ENCODE data around the gene AK9. TPM values are rescaled to one million over a fixed set of nuclear protein-coding genes. Genes with fewer than 3 reads are reported as not detected.

Gene AK9
- total RNA-seq, 1 experiment from 2014 or later = 10.1 TPM

DNA sequence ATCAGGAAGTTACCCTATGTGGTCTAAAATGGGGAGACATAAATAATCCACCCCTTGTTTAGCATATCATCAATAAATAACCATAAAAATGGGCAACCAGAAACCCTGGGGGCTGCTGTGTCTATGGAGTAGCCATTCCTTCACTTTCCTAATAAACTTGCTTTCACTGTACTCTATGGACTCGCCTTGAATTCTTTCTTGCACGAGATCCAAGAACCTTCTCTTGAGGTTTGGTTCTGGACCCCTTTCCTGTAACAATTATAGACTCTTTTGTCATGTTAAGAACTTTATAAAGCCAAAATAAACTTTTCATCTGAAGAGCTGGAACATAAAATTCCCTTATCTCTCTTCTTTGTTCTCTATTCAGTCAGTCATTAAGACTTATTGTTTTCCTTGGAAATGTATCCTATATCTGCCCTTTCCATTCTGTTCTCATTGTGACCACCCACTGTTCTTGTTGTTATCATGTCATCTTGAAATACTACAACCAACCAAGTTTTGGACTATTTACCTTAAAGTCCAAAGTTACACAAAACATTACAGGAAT is 178.7 kb downstream of the AK9 start:
- no peak for DNase-seq (ENCODE audit: low read depth)

GRCh38 chr6:109511832-109512231 is 179.2 kb downstream of the AK9 start:
- DNase-seq (ENCODE audit: low read depth) = no peak

DNA sequence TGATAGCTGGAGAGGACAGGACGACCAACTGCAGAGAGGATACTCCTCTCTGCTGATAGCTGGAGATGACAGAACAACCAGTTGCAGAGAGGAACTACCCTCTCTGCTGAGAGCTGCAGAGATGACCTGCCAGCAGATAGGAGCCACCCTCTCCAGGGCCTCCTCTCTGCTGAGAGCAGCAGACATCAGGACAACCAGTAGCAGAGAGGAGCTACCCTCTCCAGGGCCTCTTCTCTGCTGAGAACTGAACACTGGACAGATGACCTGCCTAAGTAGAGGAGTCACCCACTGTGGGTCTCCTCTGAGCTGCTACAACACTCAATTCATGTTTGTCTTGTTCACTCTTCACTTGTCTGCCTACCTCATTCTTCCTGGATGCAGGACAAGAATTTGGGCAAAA is 180.6 kb downstream of the AK9 start:
- DNase-seq (ENCODE audit: low read depth) = no peak

DNA sequence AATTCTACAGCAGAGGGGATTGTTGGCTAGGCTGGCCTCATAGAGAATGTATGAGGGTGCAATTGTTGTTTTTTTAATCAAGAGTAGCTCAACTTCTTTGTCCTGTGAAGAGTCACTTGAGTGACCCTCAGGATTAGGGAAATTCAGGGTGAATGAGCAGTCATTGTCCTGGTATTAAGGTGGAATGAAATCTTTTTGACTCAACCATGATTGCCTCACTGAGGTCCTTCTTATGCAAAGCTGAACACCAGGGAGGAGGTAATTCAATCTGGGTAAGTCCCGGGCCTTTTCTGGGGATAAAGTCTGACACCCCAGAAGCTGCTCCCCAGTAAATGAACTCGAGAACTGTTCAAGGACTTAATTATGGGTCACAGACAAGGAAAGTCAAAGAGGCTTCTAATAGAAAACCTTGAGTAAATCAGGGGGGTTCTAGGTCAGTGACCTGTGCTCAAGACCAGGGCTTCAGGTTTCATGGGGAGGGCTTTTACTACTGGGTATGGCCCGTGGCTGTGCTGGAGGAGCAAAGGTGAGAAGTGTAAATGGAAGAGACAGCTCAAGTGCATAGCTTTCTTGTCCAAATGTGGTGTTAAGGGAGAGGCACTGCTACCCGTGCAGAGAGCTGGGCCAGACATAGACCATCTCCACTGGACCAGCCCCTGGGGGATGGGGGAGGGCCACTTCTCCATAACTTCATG is 182.7 kb downstream of the AK9 start:
- no peak for DNase-seq (ENCODE audit: low read depth)

DNA sequence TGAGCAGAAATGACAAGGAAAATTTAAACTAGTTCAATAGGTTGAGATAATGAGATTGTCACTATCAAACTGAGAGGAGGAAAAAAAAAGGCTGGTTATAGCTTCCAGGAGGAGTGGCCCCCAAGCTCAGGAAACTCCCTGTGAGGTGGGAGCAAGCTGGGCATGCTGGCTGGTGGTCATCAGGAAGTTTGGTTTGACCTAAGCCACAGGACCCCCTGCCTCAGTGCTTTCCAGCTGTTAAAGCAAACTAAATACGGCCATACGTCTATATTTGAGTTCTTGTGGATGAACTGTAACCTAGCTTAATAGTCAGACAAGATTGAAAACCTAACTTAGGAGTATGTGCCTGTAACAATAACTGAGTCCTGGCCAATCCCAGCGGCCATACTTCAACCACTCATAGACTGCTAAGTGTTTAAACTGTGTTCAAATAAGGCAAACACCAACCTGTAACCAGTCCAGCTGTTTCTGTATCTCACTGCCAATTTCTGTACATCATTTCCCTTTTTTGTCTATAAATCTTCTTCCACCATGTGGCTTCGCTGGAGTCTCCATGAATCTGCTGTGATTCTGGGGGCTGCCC is 183.4 kb downstream of the AK9 start:
- no peak for DNase-seq (ENCODE audit: low read depth)

GRCh38 chr6:109506841-109507240 is 184.2 kb downstream of the AK9 start:
- no peak for DNase-seq (ENCODE audit: low read depth)

DNA sequence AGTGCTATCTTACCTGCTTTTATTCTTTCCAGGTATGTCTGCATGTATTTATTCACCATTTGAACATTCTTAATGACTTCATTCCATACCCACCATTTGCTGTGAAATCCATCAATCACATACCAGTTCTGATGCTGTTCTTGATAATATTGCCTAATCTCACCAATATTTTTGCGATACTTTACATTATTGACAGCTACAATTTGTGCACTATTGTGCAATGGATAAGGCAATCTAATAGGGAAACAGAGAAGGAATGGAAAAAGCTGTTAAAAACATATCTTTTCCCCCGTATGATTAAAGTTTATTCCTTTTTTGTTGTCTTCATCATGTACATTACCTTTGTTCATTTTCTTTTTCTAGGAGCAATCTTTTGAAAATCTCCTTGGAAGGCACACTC is 184.7 kb downstream of the AK9 start:
- no peak for DNase-seq (ENCODE audit: low read depth)

DNA sequence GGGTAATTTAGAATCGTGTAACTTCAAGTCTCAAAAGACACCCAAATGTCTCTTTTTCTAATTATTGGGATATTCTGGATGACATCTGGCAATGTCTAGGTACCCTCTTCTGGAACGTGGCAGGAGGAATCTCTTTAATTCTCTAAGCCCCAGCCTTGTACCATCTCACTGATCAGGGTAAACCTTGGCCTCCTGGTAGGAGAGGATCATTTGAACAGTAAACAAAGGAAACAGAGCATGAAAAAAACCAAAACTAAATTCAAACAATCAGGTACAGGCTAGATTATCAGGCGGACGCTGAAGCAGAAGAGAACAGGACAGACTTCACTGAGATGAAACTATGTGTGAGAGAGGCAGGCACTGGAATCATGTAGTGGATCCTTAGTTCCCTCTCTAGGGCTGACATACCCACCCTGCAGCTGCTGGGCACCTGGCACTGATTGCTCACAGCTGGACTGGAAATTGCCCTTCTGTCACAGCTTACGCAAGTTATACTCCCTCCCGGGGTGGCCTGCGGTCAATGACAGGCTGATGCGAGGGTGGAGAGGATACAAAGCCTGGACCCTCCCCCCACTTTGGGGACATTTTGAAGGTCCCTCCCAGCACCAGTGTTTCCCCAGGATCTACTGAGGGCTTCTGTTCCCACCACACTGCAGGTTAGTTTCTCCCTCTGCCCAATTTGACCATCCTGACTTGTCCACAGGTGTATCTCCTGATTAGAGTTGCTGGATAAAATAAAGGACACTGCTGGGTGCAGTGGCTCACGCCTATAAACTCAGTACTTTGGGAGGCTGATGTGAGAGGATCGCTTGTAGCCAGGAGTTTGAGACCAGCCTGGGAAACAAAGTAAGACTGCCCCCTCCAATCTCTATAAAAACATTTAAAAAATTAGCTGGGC is 187.4 kb downstream of the AK9 start:
- DNase-seq (ENCODE audit: low read depth) = no peak

GRCh38 chr6:109498936-109499335 is 192.1 kb downstream of the AK9 start:
- DNase-seq (ENCODE audit: low read depth) = no peak

GRCh38 chr6:109498052-109498451 is 192.9 kb downstream of the AK9 start:
- no peak for DNase-seq (ENCODE audit: low read depth)

- no peak for DNase-seq (ENCODE audit: low read depth)
Measured at GRCh38 chr6:109496036-109496772, 194.8 kb downstream of the AK9 start.

GRCh38 chr6:109493865-109494264 is 197.1 kb downstream of the AK9 start:
- DNase-seq (ENCODE audit: low read depth) = no peak

DNA sequence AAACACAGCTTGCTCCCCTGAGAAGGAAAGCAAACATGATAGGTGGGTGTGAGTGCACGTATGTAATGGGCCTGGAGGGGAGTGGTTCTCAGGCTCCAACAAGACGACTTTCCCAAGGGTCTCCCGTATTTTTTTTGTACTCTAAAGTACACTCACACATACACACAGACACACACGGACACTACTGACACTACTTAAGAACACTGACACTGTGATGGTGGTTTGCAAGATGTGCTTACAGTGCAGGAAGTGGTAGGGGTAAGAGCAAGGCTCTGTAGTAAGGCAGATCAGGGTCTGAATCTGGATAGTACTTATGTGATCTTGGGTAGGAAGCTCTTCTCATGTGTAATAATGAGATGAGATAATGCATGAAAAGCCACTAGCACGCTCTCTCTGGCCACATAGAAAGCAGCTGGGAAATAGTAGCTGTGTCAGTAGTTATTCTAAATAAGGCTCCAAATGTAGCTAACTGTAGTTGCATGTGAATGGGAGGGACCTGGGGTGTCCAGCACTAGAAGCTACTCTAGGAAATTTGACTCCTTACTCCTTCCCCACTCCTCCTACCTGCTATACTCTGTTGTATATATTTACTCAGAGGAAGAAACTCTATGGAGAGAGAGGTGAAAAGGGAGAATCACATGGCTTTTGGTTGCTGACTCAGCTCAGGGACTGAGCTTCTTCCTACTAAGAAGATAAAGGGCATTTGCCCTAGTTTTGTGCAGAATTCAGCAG is 199.6 kb downstream of the AK9 start:
- DNase-seq (ENCODE audit: low read depth) = no peak

DNA sequence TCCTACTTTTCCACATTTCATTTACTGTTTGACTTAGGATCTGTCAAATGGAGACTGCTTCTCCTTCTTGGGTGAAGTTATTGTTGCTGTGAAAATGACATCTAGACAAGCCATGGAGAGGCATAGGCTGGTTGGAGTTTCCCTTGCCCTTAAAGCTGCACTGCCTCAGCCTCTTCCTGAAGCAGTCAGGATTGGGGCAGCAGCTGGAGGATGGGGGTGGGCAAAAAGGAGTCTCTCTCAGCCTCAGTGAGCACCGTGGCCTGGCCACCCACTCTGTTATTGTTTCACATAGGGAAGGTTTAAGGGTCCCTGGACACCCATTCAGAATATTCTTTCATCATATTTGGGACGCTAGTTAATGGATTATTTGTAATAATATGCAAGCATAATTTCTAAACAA is 200.3 kb downstream of the AK9 start:
- DNase-seq (ENCODE audit: low read depth) = no peak

GRCh38 chr6:109488001-109488400 is 203.0 kb downstream of the AK9 start:
- no peak for DNase-seq (ENCODE audit: low read depth)

GRCh38 chr6:109486068-109486467 is 204.9 kb downstream of the AK9 start:
- no peak for DNase-seq (ENCODE audit: low read depth)

DNA sequence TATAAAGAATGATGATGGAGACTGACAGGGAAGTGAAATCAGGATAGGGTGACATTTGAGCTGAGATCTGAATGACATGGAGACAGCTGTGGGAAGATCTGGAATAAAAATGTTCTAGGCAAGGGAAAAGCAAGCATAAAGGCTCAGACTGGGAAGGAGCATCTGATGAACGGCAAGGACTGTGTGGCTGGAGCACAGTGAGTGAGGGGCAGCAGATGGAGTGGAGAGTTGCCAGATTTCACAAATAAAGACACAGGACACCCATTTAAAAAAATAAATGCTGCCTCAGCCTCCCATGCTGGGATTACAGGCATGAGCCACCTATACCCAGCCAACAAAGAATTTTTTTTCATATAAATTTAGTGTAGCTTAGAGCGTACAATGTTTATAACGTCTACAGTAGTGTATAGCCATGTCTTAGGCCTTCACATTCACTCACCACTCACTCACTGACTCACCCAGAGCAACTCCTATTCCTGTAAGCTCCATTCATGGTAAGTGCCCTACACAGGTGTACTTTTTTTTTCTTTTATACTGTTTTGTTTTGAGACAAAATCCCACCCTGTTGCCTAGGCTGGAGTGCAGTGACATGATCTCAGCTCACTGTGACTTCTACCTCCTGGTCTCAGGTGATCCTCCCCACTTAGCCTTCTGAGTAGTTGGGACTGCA is 205.6 kb downstream of the AK9 start:
- DNase-seq (ENCODE audit: low read depth) = no peak

- peak; percentile 48 for DNase-seq (ENCODE audit: low read depth)
Measured at GRCh38 chr6:109484122-109484521, 206.9 kb downstream of the AK9 start.

DNA sequence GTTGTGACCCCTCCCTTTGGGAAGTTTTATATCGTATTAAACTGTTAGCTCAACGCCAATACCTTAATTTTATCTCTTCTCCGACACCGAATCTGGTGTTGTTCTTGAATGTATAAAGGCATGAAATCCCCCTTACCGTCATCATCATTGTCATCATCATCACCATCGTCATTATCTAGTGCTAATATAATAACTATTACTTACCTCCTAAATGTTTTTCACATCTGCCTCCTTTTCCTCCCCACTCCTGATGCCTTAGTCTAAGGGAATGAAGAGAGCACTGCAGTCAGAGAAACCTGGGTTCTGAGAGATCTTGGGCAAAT is 207.3 kb downstream of the AK9 start:
- DNase-seq (ENCODE audit: low read depth) = no peak

GRCh38 chr6:109482905-109483734 is 207.9 kb downstream of the AK9 start, which contains the start of gene ZBTB24:
ZBTB24 (minus strand) TSS chr6:109483219; CDS start chr6:109482026, 1,193 bp downstream.
- DNase-seq (ENCODE audit: low read depth) = peak; percentile 89
